HG03139 (cell line): Measurements from ENCODE around the gene SRSF1.
A peak's percentile ranks its signal among the peaks of the same experiment; 100 is the strongest.
"Not testable (repeated sequence)": the region's sequence is repeated elsewhere in the genome, so short reads cannot be mapped to it uniquely, and the experiment has no call there.

Experiments
- ATAC-seq: cut with Tn5 transposase; IDR thresholded peaks from one replicate; pipeline ENCODE4 v1.9.1; 2021; ENCODE audit not compliant: unreplicated experiment

The SRSF1 gene

GRCh38 chr17:57993471-57994365 is 13.3 kb downstream of the SRSF1 start:
- no peak for ATAC-seq

GRCh38 chr17:57991537-57991936 is 15.5 kb downstream of the SRSF1 start:
- ATAC-seq, result no peak

- no peak for ATAC-seq
Observed at GRCh38 chr17:57990037-57990436, 17.0 kb downstream of the SRSF1 start.

- ATAC-seq, result peak; percentile 69
Observed at GRCh38 chr17:57988301-57989250, 18.5 kb downstream of the SRSF1 start.

GRCh38 chr17:57987581-57988300 is 19.3 kb downstream of the SRSF1 start, which contains the start of gene VEZF1:
Gene VEZF1 (minus strand): TSS chr17:57988254. CDS start chr17:57988111, 143 bp downstream.
- ATAC-seq, result peak; percentile 54

DNA sequence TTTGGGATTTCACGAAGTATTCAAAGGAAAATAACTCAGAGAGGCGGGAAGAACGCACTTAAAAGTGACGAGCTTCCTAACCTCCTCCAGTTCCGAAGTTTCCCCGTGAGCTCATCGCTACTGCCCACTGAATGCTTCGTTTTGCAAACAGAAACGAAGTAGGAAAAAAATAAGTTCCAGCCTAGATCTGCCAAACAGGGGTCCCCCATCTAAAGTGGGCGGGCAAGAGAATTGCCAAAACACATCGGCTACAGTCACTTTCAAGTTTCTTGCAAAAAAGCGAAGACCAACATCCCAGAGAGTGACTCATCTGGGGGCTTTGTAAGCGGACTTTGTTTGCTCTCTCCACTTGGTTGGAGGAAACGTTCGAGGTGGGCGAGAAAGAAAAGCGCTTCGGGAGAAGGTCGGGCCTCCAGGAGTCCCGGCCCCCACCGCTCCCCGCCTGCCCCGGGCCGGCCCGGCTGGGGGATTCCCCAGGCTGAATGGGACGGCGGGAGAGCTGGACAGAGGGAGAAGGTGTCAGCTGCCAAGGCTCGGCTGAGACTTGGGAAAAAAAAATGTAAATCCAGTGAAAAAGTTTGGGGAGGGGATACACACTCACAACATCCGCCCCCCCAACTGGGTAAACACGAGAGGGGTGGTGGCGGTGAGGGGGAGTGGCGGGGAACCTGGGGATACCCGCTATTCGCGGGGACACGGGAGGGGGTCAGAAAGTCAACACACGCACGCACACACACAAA is 20.0 kb downstream of the SRSF1 start:
- ATAC-seq, result peak; percentile 8

- ATAC-seq, result no peak
Observed at GRCh38 chr17:57985675-57985974, 21.4 kb downstream of the SRSF1 start.

- no peak for ATAC-seq
Observed at GRCh38 chr17:57984936-57985674, 21.9 kb downstream of the SRSF1 start.

GRCh38 chr17:57984261-57984890 is 22.7 kb downstream of the SRSF1 start:
- no peak for ATAC-seq

- no peak for ATAC-seq
Observed at GRCh38 chr17:57983446-57983845, 23.6 kb downstream of the SRSF1 start.

GRCh38 chr17:57982452-57983170 is 24.4 kb downstream of the SRSF1 start:
- no peak for ATAC-seq

DNA sequence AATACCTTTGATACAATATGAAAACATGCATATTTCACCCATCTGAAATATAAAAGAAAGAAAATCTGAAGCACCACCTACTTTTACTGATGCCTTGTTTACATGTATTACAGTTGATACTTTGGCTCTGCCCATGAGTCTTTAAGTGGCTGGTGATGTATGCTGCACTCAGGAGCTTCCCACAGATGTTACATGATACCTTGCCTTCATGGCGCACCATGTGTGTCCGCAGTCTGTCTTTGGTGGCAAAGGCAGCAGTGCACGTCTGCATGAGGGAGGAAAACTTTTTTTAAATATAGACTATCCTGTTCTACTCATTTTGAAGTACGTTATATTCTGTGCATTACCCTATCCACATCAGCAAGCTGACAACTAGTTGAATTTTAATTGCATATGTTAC is 26.5 kb downstream of the SRSF1 start:
- ATAC-seq, result no peak

DNA sequence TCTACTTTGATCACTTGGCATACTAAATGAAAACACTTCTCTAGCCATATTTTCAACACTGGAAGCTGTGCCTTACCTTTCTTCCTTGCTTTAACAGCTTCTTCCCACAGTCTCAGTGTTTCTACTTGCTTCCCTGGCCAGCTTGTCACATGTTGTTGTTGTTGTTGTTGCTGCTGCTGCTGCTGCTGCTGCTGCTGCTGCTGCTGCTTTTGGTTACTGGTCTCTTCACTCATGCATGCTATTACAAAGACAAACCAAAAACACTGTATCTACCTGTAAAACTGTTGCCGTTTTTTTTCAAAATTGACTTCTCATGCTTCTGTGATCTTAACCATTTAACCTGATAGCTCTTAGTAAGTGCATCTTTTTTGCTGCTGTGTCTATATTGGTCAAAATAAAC is 28.0 kb downstream of the SRSF1 start:
- ATAC-seq, result no peak

GRCh38 chr17:57976594-57976993 is 30.5 kb downstream of the SRSF1 start:
- no peak for ATAC-seq

DNA sequence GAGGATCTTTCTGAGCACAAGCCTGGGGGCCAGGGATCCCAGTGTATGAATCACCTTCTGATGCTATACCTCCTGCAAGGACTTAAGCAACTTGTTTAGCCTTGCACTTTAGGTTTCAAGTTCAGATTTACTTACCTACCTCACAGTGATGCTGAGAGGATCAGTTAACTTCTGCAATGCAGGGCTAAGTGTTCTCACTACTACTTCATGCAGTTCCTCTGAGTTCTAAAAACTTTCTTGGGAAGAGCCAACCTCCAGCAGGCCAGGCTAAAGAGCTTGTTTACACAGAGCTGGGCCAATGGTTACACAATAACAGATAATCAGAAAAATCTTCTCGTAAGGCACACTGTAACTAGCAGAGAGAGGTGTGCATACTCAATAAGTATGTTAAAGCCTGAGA is 32.0 kb downstream of the SRSF1 start:
- ATAC-seq, result no peak

GRCh38 chr17:57974053-57974824 is 32.8 kb downstream of the SRSF1 start:
- ATAC-seq, result not testable (repeated sequence)

DNA sequence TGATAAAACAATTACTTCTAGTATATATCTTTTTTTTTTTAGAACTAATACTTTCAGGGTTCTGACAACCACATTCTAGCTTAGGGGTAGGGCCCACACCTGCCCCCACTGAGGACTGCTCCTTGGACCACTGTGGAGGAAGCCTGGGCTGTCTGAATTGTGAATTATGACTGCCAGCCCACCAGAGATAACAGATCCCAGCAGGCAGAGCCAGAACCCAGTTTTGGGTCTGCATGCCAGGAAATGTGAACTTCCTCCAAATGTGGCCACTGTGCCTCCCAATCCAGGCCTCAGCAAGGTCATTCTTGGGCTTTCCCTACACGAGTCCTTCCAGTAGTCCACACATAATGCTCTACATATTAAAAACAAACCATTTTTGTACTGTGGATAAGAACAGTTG is 34.9 kb downstream of the SRSF1 start:
- no peak for ATAC-seq

DNA sequence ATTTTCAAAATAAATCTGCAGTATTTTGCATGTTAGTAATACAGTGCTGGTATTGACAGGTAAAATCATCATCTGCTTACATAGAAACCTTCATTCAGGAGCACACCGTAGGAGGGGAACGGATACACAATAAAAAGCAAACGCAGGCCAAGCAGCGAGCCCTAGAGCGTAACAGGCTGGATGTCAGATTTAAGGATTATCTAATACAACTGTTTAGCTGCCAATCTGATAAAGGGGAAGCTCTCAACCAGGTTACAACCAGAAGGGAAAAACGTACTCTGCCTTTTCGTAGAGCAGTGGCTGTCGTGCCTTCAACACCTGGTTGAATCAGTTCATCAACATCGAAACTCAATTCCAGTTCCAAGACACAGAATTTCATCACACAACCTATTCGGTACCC is 35.5 kb downstream of the SRSF1 start:
- no peak for ATAC-seq
